H9 (cell line): Measurements from ENCODE around the gene TFG. TPM values are rescaled to one million over a fixed set of nuclear protein-coding genes. Genes with fewer than 3 reads are reported as not detected.

ENCODE experiments used
- DNase-seq: peaks from one replicate; pipeline ENCODE4 v3.0.0-alpha.2; 2017
- H2AFZ ChIP-seq: one replicate; pipeline ENCODE4 v1.6.1; 2013; ENCODE audit warnings: mild to moderate bottlenecking, low read length, control low read depth, moderate library complexity
- H2AK5ac ChIP-seq: 2 replicates; pipeline ENCODE4 v1.6.1; 2013; ENCODE audit warnings: low read length, control low read depth, mixed read lengths; ENCODE audit not compliant: insufficient read length
- H2BK120ac ChIP-seq: one replicate; pipeline ENCODE4 v1.6.1; 2013; ENCODE audit warnings: low read depth, mild to moderate bottlenecking, low read length, control low read depth, inconsistent platforms; ENCODE audit not compliant: poor library complexity, severe bottlenecking
- H2BK12ac ChIP-seq: 2 replicates; pipeline ENCODE4 v1.6.1; 2013; ENCODE audit warnings: low read length, control low read depth, mixed read lengths, low read depth; ENCODE audit not compliant: insufficient read length
- H2BK15ac ChIP-seq: 2 replicates; pipeline ENCODE4 v1.6.1; 2013; ENCODE audit warnings: low read depth, low read length, control low read depth
- H2BK20ac ChIP-seq: one replicate; pipeline ENCODE4 v1.6.1; 2013; ENCODE audit warnings: low read depth, mild to moderate bottlenecking, low read length, control low read depth, inconsistent platforms; ENCODE audit not compliant: poor library complexity, severe bottlenecking
- H2BK5ac ChIP-seq: 2 replicates; pipeline ENCODE4 v1.6.1; 2013; ENCODE audit warnings: low read length, control low read depth, mixed read lengths; ENCODE audit not compliant: insufficient read length
- H3K14ac ChIP-seq: 2 replicates; pipeline ENCODE4 v1.6.1; 2013; ENCODE audit warnings: low read length, control low read depth; ENCODE audit not compliant: insufficient read depth
- H3K18ac ChIP-seq: 2 replicates; pipeline ENCODE4 v1.6.1; 2013; ENCODE audit warnings: low read depth, mild to moderate bottlenecking, mixed read lengths, low read length, control low read depth; ENCODE audit not compliant: insufficient read length
- H3K23ac ChIP-seq: 2 replicates; pipeline ENCODE4 v1.6.1; 2013; ENCODE audit warnings: low read length, control low read depth, mixed read lengths, low read depth; ENCODE audit not compliant: insufficient read length
- H3K23me2 ChIP-seq: 2 replicates; pipeline ENCODE4 v1.6.1; 2013; ENCODE audit warnings: low read depth, mild to moderate bottlenecking, mixed read lengths, low read length, control low read depth; ENCODE audit not compliant: insufficient read length, poor library complexity, severe bottlenecking
- H3K27ac ChIP-seq: 2 replicates; pipeline ENCODE4 v1.5.1; 2013; ENCODE audit warnings: low read length, control low read depth, mixed read lengths, low read depth; ENCODE audit not compliant: insufficient read length
- H3K27me3 ChIP-seq: 2 replicates; pipeline ENCODE4 v1.6.1; 2013; ENCODE audit warnings: low read length, control low read depth, inconsistent platforms; ENCODE audit not compliant: insufficient read depth
- H3K4ac ChIP-seq: 2 replicates; pipeline ENCODE4 v1.6.1; 2013; ENCODE audit warnings: low read depth, mild to moderate bottlenecking, control low read depth, inconsistent platforms, low read length, moderate library complexity
- H3K4me1 ChIP-seq: 2 replicates; pipeline ENCODE4 v1.6.1; 2013; ENCODE audit warnings: low read length, control low read depth, inconsistent platforms; ENCODE audit not compliant: insufficient read depth
- H3K4me2 ChIP-seq: 2 replicates; pipeline ENCODE4 v1.6.1; 2013; ENCODE audit warnings: low read length, control low read depth, mixed read lengths; ENCODE audit not compliant: insufficient read length, insufficient read depth
- H3K56ac ChIP-seq: 2 replicates; pipeline ENCODE4 v1.6.1; 2013; ENCODE audit warnings: low read depth, mild to moderate bottlenecking, mixed read lengths, low read length, control low read depth; ENCODE audit not compliant: insufficient read length
- H3K79me1 ChIP-seq: 2 replicates; pipeline ENCODE4 v1.6.1; 2013; ENCODE audit warnings: low read depth, mild to moderate bottlenecking, moderate library complexity, low read length, control low read depth, inconsistent platforms; ENCODE audit not compliant: insufficient read depth, poor library complexity, severe bottlenecking
- H3K79me2 ChIP-seq: 2 replicates; pipeline ENCODE4 v1.6.1; 2013; ENCODE audit warnings: low read length, control low read depth, inconsistent platforms; ENCODE audit not compliant: insufficient read depth
- H3K9ac ChIP-seq: 2 replicates; pipeline ENCODE4 v1.6.1; 2013; ENCODE audit warnings: low read length, control low read depth, mixed read lengths; ENCODE audit not compliant: insufficient read length; ENCODE audit errors: extremely low read depth
- H3K9me3 ChIP-seq: one replicate; pipeline ENCODE4 v1.6.1; 2013; ENCODE audit warnings: low read depth, low read length, inconsistent platforms; ENCODE audit not compliant: control insufficient read depth
- H3T11ph ChIP-seq: one replicate; pipeline ENCODE4 v1.6.1; 2013; ENCODE audit warnings: mild to moderate bottlenecking, low read length, control low read depth, inconsistent platforms
- H4K20me1 ChIP-seq: one replicate; pipeline ENCODE4 v1.6.1; 2013; ENCODE audit not compliant: control insufficient read depth, insufficient read length, insufficient read depth
- H4K5ac ChIP-seq: 2 replicates; pipeline ENCODE4 v1.6.1; 2013; ENCODE audit warnings: low read depth, mild to moderate bottlenecking, mixed read lengths, low read length, control low read depth; ENCODE audit not compliant: insufficient read length
- H4K8ac ChIP-seq: replicated peaks from 2 replicates; pipeline ENCODE4 v1.6.1; 2013; ENCODE audit warnings: low read length, control low read depth, mixed read lengths, low read depth; ENCODE audit not compliant: insufficient read length
- H4K91ac ChIP-seq: 2 replicates; pipeline ENCODE4 v1.6.1; 2013; ENCODE audit warnings: low read depth, mild to moderate bottlenecking, moderate library complexity, mixed read lengths, low read length, control low read depth; ENCODE audit not compliant: insufficient read length
- H3K27ac Mint-ChIP-seq, 3 experiments: 2 replicates in 2 of 3; 3 replicates in 1 of 3; pipeline ENCODE4 v1.8.0; 2020 to 2021; ENCODE audit warnings: mixed read lengths in 3 of 3, mild to moderate bottlenecking in 1 of 3, moderate library complexity in 1 of 3
- H3K27me3 Mint-ChIP-seq: 2 replicates; pipeline ENCODE4 v1.8.0; 2021; ENCODE audit warnings: low read depth, mild to moderate bottlenecking, moderate library complexity, mixed read lengths
- H3K36me3 Mint-ChIP-seq, 3 experiments: 2 replicates in 2 of 3; 3 replicates in 1 of 3; pipeline ENCODE4 v1.8.0; 2020 to 2021; ENCODE audit warnings: low read depth in 3 of 3, mixed read lengths in 3 of 3; ENCODE audit not compliant: insufficient read depth in 1 of 3
- H3K4me1 Mint-ChIP-seq, 2 experiments: 2 replicates each; pipeline ENCODE4 v1.8.0; 2020; ENCODE audit warnings: mixed read lengths in 2 of 2
- H3K4me3 Mint-ChIP-seq, 2 experiments: 2 replicates in 1 of 2; 3 replicates in 1 of 2; pipeline ENCODE4 v1.8.0; 2020 to 2021; ENCODE audit warnings: mild to moderate bottlenecking in 2 of 2, mixed read lengths in 2 of 2, moderate library complexity in 1 of 2
- H3K9me3 Mint-ChIP-seq, 2 experiments: 2 replicates in 1 of 2; 3 replicates in 1 of 2; pipeline ENCODE4 v1.8.0; 2020; ENCODE audit warnings: mild to moderate bottlenecking in 2 of 2, mixed read lengths in 2 of 2, moderate library complexity in 1 of 2
- WGBS: extraction: QIAGEN DNeasy Blood & Tissue Kit; methylation state at CpG from one replicate; pipeline ENCODE4 v1.1.7; 2013; ENCODE audit warnings: missing lambda C conversion rate, low lambda C conversion rate, mixed read lengths; ENCODE audit not compliant: insufficient read length; ENCODE audit errors: extremely low coverage; 5-methylcytosine and 5-hydroxymethylcytosine counted together
- total RNA-seq: library from RNA; stranded (reverse); gene quantifications from 2 replicates; pipeline ENCODE4 v1.2.1, GENCODE V29; 2021
- TF ChIP-seq, protein P1 (sequence below): fragments of 200-600 bp; sonication (generic); conservative IDR thresholded peaks from 3 replicates; pipeline ENCODE4 v1.8.0; 2021; ENCODE audit warnings: antibody characterized with exemption, mild to moderate bottlenecking

The TFG gene
- total RNA-seq, 1 experiment from 2014 or later: 80.7 TPM

DNA sequence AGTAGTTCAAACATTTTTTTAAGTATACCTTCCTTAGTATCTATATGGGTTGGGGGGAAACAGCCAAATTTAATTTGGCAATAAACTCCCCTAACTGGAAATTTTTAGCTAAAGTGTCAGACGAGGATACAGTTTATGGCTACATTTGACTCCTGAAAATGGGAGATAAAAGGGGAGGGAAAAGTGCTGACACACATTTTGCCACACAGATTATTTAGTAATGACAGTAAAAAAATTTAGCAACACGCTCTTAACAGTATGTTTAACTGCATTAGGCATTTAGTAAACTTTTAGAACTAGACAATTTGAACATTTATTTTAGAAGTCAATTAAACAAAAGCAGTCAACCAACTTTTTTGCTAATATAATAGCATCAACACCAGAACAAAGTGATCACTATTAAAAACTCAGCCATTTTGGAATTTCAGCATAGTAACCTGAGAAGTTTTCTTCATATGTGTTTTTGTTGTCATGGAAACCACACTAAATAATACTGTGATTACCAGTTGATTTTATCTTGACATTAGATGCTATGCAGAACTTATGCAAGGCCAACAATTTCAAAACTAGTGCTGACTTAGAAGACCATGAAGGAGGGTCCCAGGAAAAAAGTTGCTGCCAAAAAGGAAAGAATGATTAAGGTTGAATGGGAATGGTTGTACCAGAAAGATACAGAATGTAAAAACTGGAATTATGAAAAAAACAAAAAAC is 47.0 kb upstream of the TFG start:
- Histone ChIP-seq H2AFZ (no peak overlapping the region), H2BK120ac (no peak overlapping the region), H3K23me2 (no peaks in the 10 kb centered on the region), H3K79me2 (no peaks in the 10 kb centered on the region), H2BK12ac (no peak overlapping the region), H2BK20ac (no peak overlapping the region), H3K14ac (no peak overlapping the region), H2BK5ac (no peak overlapping the region), H3T11ph (no peak overlapping the region), H4K91ac (no peak overlapping the region), H3K18ac (no peak overlapping the region), H3K4ac (no peak overlapping the region), H2AK5ac (no peak overlapping the region), H3K27ac (no peak overlapping the region), H3K9me3 (no peaks in the 10 kb centered on the region), H3K79me1 (no peaks in the 10 kb centered on the region), H3K9ac (no peak overlapping the region), H3K23ac (no peak overlapping the region), H3K4me1 (no peaks in the 10 kb centered on the region), H4K5ac (no peak overlapping the region), H4K8ac (no peak overlapping the region), H3K27me3 (no peaks in the 10 kb centered on the region; the same call in 1 of the 2 replicates), H3K4me2 (no peak overlapping the region), H4K20me1 (no peaks in the 10 kb centered on the region), H2BK15ac (no peak overlapping the region), H3K56ac (no peak overlapping the region)
- peak overlapping the region in 1 of 3 experiments; percentile 3; a peak in 1 of 7 replicates for H3K27ac Mint-ChIP-seq
- H3K9me3 Mint-ChIP-seq: peaks cover 2% of the 10 kb centered on the region in 2 experiments; a peak in 3 of 5 replicates
- no CpG with 5 or more reads among the region's 2 CpGs for WGBS
- H3K4me1 Mint-ChIP-seq: peaks cover 24 to 29% of the 10 kb centered on the region in 2 experiments
- no peaks in the 10 kb centered on the region for H3K36me3 Mint-ChIP-seq
- no peak overlapping the region for H3K4me3 Mint-ChIP-seq
- DNase-seq: no peak
- TF ChIP-seq, protein P1, sequence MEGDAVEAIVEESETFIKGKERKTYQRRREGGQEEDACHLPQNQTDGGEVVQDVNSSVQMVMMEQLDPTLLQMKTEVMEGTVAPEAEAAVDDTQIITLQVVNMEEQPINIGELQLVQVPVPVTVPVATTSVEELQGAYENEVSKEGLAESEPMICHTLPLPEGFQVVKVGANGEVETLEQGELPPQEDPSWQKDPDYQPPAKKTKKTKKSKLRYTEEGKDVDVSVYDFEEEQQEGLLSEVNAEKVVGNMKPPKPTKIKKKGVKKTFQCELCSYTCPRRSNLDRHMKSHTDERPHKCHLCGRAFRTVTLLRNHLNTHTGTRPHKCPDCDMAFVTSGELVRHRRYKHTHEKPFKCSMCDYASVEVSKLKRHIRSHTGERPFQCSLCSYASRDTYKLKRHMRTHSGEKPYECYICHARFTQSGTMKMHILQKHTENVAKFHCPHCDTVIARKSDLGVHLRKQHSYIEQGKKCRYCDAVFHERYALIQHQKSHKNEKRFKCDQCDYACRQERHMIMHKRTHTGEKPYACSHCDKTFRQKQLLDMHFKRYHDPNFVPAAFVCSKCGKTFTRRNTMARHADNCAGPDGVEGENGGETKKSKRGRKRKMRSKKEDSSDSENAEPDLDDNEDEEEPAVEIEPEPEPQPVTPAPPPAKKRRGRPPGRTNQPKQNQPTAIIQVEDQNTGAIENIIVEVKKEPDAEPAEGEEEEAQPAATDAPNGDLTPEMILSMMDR: no peak
- H3K27me3 Mint-ChIP-seq: no peaks in the 10 kb centered on the region
